ENCODE results near the gene KIR2DL1. TPM values are rescaled to one million over a fixed set of nuclear protein-coding genes. Genes with fewer than 3 reads are reported as not detected.
"Not testable (repeated sequence)": the region's sequence is repeated elsewhere in the genome, so short reads cannot be mapped to it uniquely, and the experiment has no call there.

The KIR2DL1 gene
- total RNA-seq, 1 donor from 2014 or later = not detected

DNA sequence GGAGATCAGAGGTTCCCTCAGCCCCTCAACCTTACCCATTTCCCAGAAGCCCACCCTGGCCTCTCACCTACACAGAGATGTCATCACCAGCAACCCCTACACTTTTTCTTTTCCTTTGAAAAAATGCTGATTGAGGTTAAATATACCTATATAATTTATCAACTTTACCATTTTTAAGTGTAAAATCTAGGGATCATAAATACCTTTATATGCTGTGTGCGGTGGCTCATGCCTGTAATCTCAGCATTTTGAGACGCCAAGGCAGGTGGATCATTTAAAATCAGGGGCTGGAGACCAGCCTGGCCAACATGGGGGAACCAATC, 36.9 kb downstream of the KIR2DL1 start:
- no peak for TF ChIP-seq EZH2 (IDR thresholded peaks at IDR 0.05)
- no peak for TF ChIP-seq CTCF (IDR thresholded peaks at IDR 0.05)
- no peak for TF ChIP-seq EZH2phosphoT487 (IDR thresholded peaks at IDR 0.05)
- H3K9me3 Mint-ChIP-seq = peaks cover 30% of the 10 kb centered on the region
- Histone ChIP-seq H3K9me3 (ENCODE audit: low read depth) (peaks cover 3% of the 10 kb centered on the region), H3K9ac (no peak overlapping the region), H3K4me1 (no peaks in the 10 kb centered on the region), H3K36me3 (no peaks in the 10 kb centered on the region), H3K4me2 (no peak overlapping the region), H4K20me1 (ENCODE audit: low read depth) (no peaks in the 10 kb centered on the region), H3K27ac (no peak overlapping the region), H3K27me3 (no peaks in the 10 kb centered on the region), H2AFZ (replicated peaks) (no peak overlapping the region), H3K4me3 (no peak overlapping the region), H3K79me2 (ENCODE audit: low read depth) (no peaks in the 10 kb centered on the region), H3F3A (ENCODE audit: low read depth) (no peaks in the 10 kb centered on the region)
- peaks cover 2% of the 10 kb centered on the region for H3K27me3 Mint-ChIP-seq (ENCODE audit: insufficient read depth, low read depth)
- no peaks in the 10 kb centered on the region for H3K4me1 Mint-ChIP-seq
- H3K4me3 Mint-ChIP-seq = no peak overlapping the region
- no peak for DNase-seq (ENCODE audit: low spot score)
- no peaks in the 10 kb centered on the region for H3K36me3 Mint-ChIP-seq
- no peak overlapping the region for H3K27ac Mint-ChIP-seq

DNA sequence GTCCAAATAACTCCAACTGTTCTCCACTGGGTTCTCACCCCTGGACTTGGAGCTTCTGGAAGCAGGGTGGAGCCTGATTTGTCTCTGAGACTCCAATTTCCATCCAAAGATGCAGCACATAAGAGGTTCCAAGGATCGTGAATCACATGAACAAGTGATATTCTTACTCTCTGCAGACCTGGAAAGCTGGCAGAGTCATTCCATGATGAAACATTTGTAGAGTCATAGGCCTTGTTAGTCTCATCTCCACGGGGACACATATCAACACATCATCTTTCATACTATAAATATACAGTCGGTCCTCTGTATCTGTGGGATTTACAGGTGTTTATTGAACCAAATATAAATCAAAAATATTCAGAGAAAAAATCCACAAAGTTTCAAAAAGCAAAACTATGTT, 45.0 kb downstream of the KIR2DL1 start:
- H2AFZ ChIP-seq (replicated peaks); DNase-seq (ENCODE audit: low spot score); H3K79me2 ChIP-seq (ENCODE audit: low read depth); H3K4me3 Mint-ChIP-seq; H4K20me1 ChIP-seq (ENCODE audit: low read depth); H3K4me3 ChIP-seq; H3K4me1 ChIP-seq; H3K27ac ChIP-seq; H3K27me3 ChIP-seq; H3K9me3 ChIP-seq (ENCODE audit: low read depth); H3K36me3 Mint-ChIP-seq; H3K36me3 ChIP-seq; H3K4me1 Mint-ChIP-seq; H3K4me2 ChIP-seq; H3K27ac Mint-ChIP-seq; H3K9ac ChIP-seq; H3F3A ChIP-seq (ENCODE audit: low read depth): not testable (repeated sequence)
- peaks cover 11% of the 10 kb centered on the region for H3K27me3 Mint-ChIP-seq (ENCODE audit: insufficient read depth, low read depth)
- peaks cover 38% of the 10 kb centered on the region for H3K9me3 Mint-ChIP-seq

DNA sequence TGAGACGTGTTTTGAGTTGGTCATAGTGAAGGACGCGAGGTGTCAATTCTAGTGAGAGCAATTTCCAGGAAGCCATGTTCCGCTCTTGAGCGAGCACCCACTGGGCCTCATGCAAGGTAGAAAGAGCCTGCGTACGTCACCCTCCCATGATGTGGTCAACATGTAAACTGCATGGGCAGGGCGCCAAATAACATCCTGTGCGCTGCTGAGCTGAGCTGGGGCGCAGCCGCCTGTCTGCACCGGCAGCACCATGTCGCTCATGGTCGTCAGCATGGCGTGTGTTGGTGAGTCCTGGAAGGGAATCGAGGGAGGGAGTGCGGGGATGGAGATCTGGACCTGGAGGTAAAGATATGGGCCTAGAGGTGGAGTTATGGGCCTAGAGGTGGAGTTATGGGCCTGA, 46.7 kb downstream of the KIR2DL1 start, which contains the start of gene KIR3DL1:
Gene KIR3DL1 (plus strand): TSS at position 218 of the 400 bp plus-strand sequence.
- not testable (repeated sequence) for H3K4me2 ChIP-seq; H3K9me3 ChIP-seq (ENCODE audit: low read depth); H3K79me2 ChIP-seq (ENCODE audit: low read depth); H3K9ac ChIP-seq; H4K20me1 ChIP-seq (ENCODE audit: low read depth); H3F3A ChIP-seq (ENCODE audit: low read depth); DNase-seq (ENCODE audit: low spot score); H3K27ac Mint-ChIP-seq; H3K4me3 Mint-ChIP-seq; H3K27ac ChIP-seq; H3K27me3 ChIP-seq; H3K4me3 ChIP-seq; H2AFZ ChIP-seq (replicated peaks); H3K4me1 ChIP-seq; H3K36me3 Mint-ChIP-seq; H3K4me1 Mint-ChIP-seq; H3K36me3 ChIP-seq
- Mint-ChIP-seq H3K27me3 (ENCODE audit: insufficient read depth, low read depth) (peaks cover 12% of the 10 kb centered on the region), H3K9me3 (peaks cover 39% of the 10 kb centered on the region)

GRCh38 chr19:54817670-54818536, 48.3 kb downstream of the KIR2DL1 start:
- Mint-ChIP-seq H3K27ac (no peak overlapping the region), H3K4me3 (no peak overlapping the region), H3K27me3 (ENCODE audit: insufficient read depth, low read depth) (peaks cover 10% of the 10 kb centered on the region), H3K9me3 (peaks cover 31% of the 10 kb centered on the region), H3K4me1 (no peaks in the 10 kb centered on the region), H3K36me3 (no peaks in the 10 kb centered on the region)
- no peaks in the 10 kb centered on the region for H3K4me1 ChIP-seq
- H3K27me3 ChIP-seq = no peaks in the 10 kb centered on the region
- TF ChIP-seq CTCF (IDR thresholded peaks at IDR 0.05) (no peak), EZH2 (IDR thresholded peaks at IDR 0.05) (no peak), EZH2phosphoT487 (IDR thresholded peaks at IDR 0.05) (no peak)
- H3K27ac ChIP-seq = no peak overlapping the region
- no peak overlapping the region for H3K9ac ChIP-seq
- no peak for DNase-seq (ENCODE audit: low spot score)
- no peaks in the 10 kb centered on the region for H3K36me3 ChIP-seq
- H3K4me2 ChIP-seq = no peak overlapping the region
- no peaks in the 10 kb centered on the region for H4K20me1 ChIP-seq (ENCODE audit: low read depth)
- H3K4me3 ChIP-seq = no peak overlapping the region
- H3K79me2 ChIP-seq (ENCODE audit: low read depth) = no peaks in the 10 kb centered on the region
- H3F3A ChIP-seq (ENCODE audit: low read depth) = no peaks in the 10 kb centered on the region
- no peaks in the 10 kb centered on the region for H3K9me3 ChIP-seq (ENCODE audit: low read depth)
- no peak overlapping the region for H2AFZ ChIP-seq (replicated peaks)

DNA sequence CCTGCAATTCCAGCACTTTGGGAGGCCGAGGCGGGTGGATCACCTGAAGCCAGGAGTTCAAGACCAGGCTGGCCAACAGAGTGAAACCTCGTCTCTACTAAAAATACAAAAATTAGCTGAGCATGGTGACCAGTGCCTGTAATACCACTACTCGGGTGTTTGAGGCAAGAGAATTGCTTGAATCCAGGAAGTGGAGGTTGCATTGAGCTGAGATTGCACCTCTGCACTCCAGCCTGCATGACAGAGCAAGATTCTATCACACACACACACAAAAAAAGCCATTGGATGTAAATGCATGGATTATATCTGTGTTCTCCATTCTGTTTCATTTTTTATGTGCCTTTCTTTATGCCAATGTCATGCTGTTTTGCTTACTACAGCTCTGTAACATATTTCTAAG, 54.8 kb downstream of the KIR2DL1 start:
- H4K20me1 ChIP-seq (ENCODE audit: low read depth); H3K4me3 Mint-ChIP-seq; H3K4me2 ChIP-seq; H3K36me3 Mint-ChIP-seq; H3K27ac ChIP-seq; H3K27me3 ChIP-seq; H3K4me3 ChIP-seq; H3K36me3 ChIP-seq; H3F3A ChIP-seq (ENCODE audit: low read depth); DNase-seq (ENCODE audit: low spot score); H3K27me3 Mint-ChIP-seq (ENCODE audit: insufficient read depth, low read depth); H3K9me3 ChIP-seq (ENCODE audit: low read depth); H3K4me1 Mint-ChIP-seq; H3K9ac ChIP-seq; H3K79me2 ChIP-seq (ENCODE audit: low read depth); H3K4me1 ChIP-seq; H3K27ac Mint-ChIP-seq; H2AFZ ChIP-seq (replicated peaks): not testable (repeated sequence)
- H3K9me3 Mint-ChIP-seq = peaks cover 13% of the 10 kb centered on the region

DNA sequence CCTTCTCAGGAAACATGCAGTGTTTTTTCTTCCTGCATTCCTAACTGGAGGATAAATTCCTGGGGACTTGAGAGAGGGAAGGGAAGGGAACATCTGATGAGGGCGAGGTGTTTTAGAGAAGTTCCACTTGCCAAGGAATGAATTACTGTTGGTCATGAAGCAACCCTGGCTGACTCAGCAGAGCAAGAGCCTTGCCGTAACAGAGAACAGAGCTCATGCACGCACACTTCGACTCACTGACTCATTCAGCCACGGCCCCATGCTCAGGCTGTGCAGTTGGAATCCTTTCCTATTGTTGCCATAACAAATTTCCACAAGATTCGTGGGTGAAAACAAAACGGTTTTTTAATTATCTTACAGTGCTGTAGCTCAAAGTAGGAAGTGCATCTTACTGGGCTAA, 55.7 kb downstream of the KIR2DL1 start:
- not testable (repeated sequence) for H2AFZ ChIP-seq (replicated peaks); H3K9me3 Mint-ChIP-seq; H3K9me3 ChIP-seq (ENCODE audit: low read depth); H3K36me3 Mint-ChIP-seq; H3K36me3 ChIP-seq; H3K4me3 Mint-ChIP-seq; H3K27me3 Mint-ChIP-seq (ENCODE audit: insufficient read depth, low read depth); H3K27me3 ChIP-seq; H3K4me1 ChIP-seq; DNase-seq (ENCODE audit: low spot score); H3K4me3 ChIP-seq; H3K4me2 ChIP-seq; H3K79me2 ChIP-seq (ENCODE audit: low read depth); H3K4me1 Mint-ChIP-seq; H4K20me1 ChIP-seq (ENCODE audit: low read depth); H3K27ac ChIP-seq; H3K9ac ChIP-seq; H3F3A ChIP-seq (ENCODE audit: low read depth); H3K27ac Mint-ChIP-seq
